ENCODE measurements around the gene TBX2. TPM values are rescaled to one million over a fixed set of nuclear protein-coding genes. Genes with fewer than 3 reads are reported as not detected.

Gene TBX2
- total RNA-seq, 1 experiment from 2014 or later: not detected

DNA sequence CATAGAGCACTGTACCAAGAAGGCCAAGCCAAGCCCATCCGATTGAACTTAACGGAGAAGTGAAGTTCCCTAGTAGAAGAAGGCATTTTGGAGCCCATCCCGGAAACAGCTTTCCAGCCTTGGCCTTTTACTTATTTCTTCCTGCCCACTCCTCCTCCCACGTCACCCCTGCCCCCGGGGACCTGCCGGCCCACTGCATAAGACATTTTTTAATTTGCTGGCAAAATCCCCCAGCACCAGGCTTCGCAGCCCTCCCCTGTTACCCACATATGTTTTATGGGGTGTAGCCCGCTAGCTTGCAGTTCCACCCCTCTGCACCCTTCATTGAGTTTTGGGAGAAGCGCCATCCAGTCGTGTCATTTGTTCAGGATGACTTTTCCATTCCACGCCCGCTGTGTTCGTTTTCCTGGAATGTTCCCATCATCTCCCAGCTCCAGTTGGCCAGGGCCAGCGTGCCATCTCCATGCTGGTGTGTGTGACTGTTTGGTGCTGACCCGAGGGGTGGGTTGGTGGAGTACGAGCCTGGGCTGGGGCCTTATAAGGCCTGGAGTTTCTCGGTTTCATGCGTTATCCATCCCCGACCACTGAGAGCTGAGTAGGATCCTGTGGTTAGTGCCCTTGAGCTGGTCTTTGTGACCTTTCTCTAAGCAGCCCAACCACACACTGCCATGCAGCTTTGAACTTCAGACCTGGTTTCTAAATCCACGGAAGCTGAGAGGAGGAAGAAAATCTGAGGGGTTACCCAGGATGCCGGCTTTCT, 20.0 kb upstream of the TBX2 start:
- Mint-ChIP-seq H3K36me3 (ENCODE audit: insufficient read depth in 1 of 3, low read depth in 3 of 3) (no peaks in the 10 kb centered on the region), H3K27ac (no peak overlapping the region; a peak in 1 of 7 replicates)
- no peaks in the 10 kb centered on the region for H3K23me2 ChIP-seq (ENCODE audit: insufficient read length, low read depth, low read length, poor library complexity, severe bottlenecking)

More for the DNA sequence above, 20.0 kb upstream of the TBX2 start:
- no peak overlapping the region for H2AK5ac ChIP-seq (ENCODE audit: insufficient read length, low read length)
- H3K4ac ChIP-seq (ENCODE audit: low read depth, low read length): no peak overlapping the region
- H3K4me1 Mint-ChIP-seq: peaks cover 9 to 21% of the 10 kb centered on the region in 2 experiments
- H3K27me3 Mint-ChIP-seq (ENCODE audit: low read depth): no peaks in the 10 kb centered on the region; the same call in 1 of the 2 replicates
- H2BK15ac ChIP-seq (ENCODE audit: low read depth, low read length): no peak overlapping the region
- H3K14ac ChIP-seq (ENCODE audit: insufficient read depth, low read length): no peak overlapping the region
- no peaks in the 10 kb centered on the region for H3K79me1 ChIP-seq (ENCODE audit: insufficient read depth, low read depth, low read length, poor library complexity, severe bottlenecking)
- H3K23ac ChIP-seq (ENCODE audit: insufficient read length, low read depth, low read length): no peak overlapping the region
- no peak overlapping the region for H3T11ph ChIP-seq (ENCODE audit: low read length)
- H4K8ac ChIP-seq (replicated peaks; ENCODE audit: insufficient read length, low read depth, low read length): no peak overlapping the region
- H4K5ac ChIP-seq (ENCODE audit: insufficient read length, low read depth, low read length): no peak overlapping the region
- H2BK5ac ChIP-seq (ENCODE audit: insufficient read length, low read length): no peak overlapping the region
- no peaks in the 10 kb centered on the region for H3K79me2 ChIP-seq (ENCODE audit: insufficient read depth, low read length)
- H2AFZ ChIP-seq (ENCODE audit: low read length): no peak overlapping the region
- WGBS (ENCODE audit: extremely low coverage, insufficient read length, low lambda C conversion rate): no CpG with 5 or more reads among the region's 21 CpGs
- no peaks in the 10 kb centered on the region for H3K9me3 Mint-ChIP-seq
- no peaks in the 10 kb centered on the region for H3K9me3 ChIP-seq (ENCODE audit: control insufficient read depth, low read depth, low read length)
- no peak overlapping the region for H3K27ac ChIP-seq (ENCODE audit: insufficient read length, low read depth, low read length)
- no peak overlapping the region for H3K18ac ChIP-seq (ENCODE audit: insufficient read length, low read depth, low read length)
- H3K4me1 ChIP-seq (ENCODE audit: insufficient read depth, low read length): no peaks in the 10 kb centered on the region
- no peak overlapping the region for H3K4me3 Mint-ChIP-seq
- H3K4me2 ChIP-seq (ENCODE audit: insufficient read depth, insufficient read length, low read length): no peak overlapping the region
- H3K27me3 ChIP-seq (ENCODE audit: insufficient read depth, low read length): no peaks in the 10 kb centered on the region
- DNase-seq: no peak
- no peaks in the 10 kb centered on the region for H4K20me1 ChIP-seq (ENCODE audit: control insufficient read depth, insufficient read depth, insufficient read length)
- H3K9ac ChIP-seq (ENCODE audit: extremely low read depth, insufficient read length, low read length): no peak overlapping the region
- TF ChIP-seq, protein P1, sequence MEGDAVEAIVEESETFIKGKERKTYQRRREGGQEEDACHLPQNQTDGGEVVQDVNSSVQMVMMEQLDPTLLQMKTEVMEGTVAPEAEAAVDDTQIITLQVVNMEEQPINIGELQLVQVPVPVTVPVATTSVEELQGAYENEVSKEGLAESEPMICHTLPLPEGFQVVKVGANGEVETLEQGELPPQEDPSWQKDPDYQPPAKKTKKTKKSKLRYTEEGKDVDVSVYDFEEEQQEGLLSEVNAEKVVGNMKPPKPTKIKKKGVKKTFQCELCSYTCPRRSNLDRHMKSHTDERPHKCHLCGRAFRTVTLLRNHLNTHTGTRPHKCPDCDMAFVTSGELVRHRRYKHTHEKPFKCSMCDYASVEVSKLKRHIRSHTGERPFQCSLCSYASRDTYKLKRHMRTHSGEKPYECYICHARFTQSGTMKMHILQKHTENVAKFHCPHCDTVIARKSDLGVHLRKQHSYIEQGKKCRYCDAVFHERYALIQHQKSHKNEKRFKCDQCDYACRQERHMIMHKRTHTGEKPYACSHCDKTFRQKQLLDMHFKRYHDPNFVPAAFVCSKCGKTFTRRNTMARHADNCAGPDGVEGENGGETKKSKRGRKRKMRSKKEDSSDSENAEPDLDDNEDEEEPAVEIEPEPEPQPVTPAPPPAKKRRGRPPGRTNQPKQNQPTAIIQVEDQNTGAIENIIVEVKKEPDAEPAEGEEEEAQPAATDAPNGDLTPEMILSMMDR (conservative IDR thresholded peaks at IDR 0.05): no peak
- H2BK12ac ChIP-seq (ENCODE audit: insufficient read length, low read depth, low read length): no peak overlapping the region
- H4K91ac ChIP-seq (ENCODE audit: insufficient read length, low read depth, low read length): no peak overlapping the region
- H3K56ac ChIP-seq (ENCODE audit: insufficient read length, low read depth, low read length): no peak overlapping the region
- H2BK120ac ChIP-seq (ENCODE audit: low read depth, low read length, poor library complexity, severe bottlenecking): no peak overlapping the region
- no peak overlapping the region for H2BK20ac ChIP-seq (ENCODE audit: low read depth, low read length, poor library complexity, severe bottlenecking)

Measured in H9 (cell line).